ENCODE measurements around the gene NUCKS1. TPM values are rescaled to one million over a fixed set of nuclear protein-coding genes. Genes with fewer than 3 reads are reported as not detected.

Gene NUCKS1
- total RNA-seq, 2 donors from 2014 or later, result 68.7 to 73.2 TPM

- peak overlapping the region; percentile 24 for H3K27ac Mint-ChIP-seq
- no peaks in the 10 kb centered on the region for H3K36me3 Mint-ChIP-seq (ENCODE audit: low read depth)
- H3K27me3 Mint-ChIP-seq, result no peaks in the 10 kb centered on the region
- H3K4me3 Mint-ChIP-seq, result no peak overlapping the region
- ATAC-seq, result peak; percentile 54
- H3K9me3 ChIP-seq (ENCODE audit: control insufficient read depth, low read length, poor library complexity, severe bottlenecking), result no peaks in the 10 kb centered on the region
- DNase-seq, result no peak
- peaks cover 14% of the 10 kb centered on the region for H3K4me1 Mint-ChIP-seq
Observed at GRCh38 chr1:205782627-205783432, 32.8 kb upstream of the NUCKS1 start.

DNA sequence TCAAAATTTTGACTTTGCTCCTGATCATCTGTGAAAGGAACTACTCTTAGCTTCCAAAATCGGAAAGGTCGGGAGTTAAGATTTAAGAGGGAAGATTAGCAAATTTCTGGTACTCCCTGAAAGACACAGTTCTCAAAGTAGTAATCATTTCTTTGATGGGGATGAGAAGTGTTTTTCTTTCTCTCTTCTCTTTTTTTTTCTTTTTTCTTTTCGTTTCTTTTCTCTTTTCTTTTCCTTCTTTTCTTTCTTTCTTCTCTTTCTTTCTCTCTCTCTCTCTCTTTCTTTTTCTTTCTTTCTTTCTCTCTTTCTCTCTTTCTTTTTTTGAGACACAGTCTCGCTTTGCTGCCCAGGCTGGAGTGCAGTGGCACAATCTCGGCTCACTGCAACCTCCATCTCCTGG is 30.4 kb upstream of the NUCKS1 start:
- Mint-ChIP-seq H3K27ac (no peak overlapping the region), H3K4me1 (peaks cover 22% of the 10 kb centered on the region), H3K36me3 (ENCODE audit: low read depth) (peaks cover under 1% of the 10 kb centered on the region), H3K4me3 (no peak overlapping the region), H3K27me3 (no peaks in the 10 kb centered on the region)
- DNase-seq (no peak), ATAC-seq (no peak)
- H3K9me3 ChIP-seq (ENCODE audit: control insufficient read depth, low read length, poor library complexity, severe bottlenecking), result no peaks in the 10 kb centered on the region

DNA sequence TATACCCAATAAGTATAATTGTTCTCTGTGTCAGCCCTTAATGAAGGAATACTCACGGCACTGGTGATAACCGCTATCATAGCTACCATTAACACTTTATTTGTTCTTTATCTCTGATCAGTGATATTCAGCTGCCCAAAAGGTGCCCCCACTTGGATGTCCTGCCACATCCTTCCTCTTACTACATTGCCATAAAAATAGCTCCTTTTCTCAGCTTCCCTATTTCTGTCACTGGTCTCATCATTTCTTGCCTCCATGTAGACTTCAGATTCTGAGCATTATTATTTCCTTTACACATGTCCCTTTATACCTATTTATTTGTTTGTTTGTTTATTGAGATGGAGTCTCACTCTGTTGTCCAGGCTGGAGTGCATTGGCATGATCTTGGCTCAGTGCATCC is 28.0 kb upstream of the NUCKS1 start:
- Mint-ChIP-seq H3K4me3 (no peak overlapping the region), H3K4me1 (peaks cover 32% of the 10 kb centered on the region), H3K27ac (peak overlapping the region; percentile 89), H3K36me3 (ENCODE audit: low read depth) (peaks cover 2% of the 10 kb centered on the region), H3K27me3 (no peaks in the 10 kb centered on the region)
- no peaks in the 10 kb centered on the region for H3K9me3 ChIP-seq (ENCODE audit: control insufficient read depth, low read length, poor library complexity, severe bottlenecking)
- DNase-seq, result no peak
- no peak for ATAC-seq

DNA sequence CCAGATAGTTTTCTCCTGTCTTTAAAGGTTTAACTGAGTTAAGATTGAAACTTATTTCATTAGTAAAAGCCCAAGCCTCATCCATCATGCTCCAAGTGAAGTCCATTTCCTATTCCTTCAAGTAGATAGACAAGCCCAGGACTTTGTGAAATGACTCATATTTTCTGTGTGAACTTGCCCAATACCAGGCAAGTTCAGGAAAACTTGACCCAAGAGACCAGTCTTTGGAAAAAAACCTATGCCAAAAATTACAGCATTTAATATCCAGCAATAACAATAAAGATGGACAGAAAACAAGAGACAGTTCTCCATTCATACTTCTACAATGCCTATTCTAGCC is 25.7 kb upstream of the NUCKS1 start:
- Mint-ChIP-seq H3K27me3 (no peaks in the 10 kb centered on the region), H3K4me1 (peaks cover 46% of the 10 kb centered on the region), H3K27ac (peak overlapping the region; percentile 97), H3K4me3 (peak overlapping the region; percentile 99), H3K36me3 (ENCODE audit: low read depth) (peaks cover 2% of the 10 kb centered on the region)
- ATAC-seq (no peak), DNase-seq (no peak)
- no peaks in the 10 kb centered on the region for H3K9me3 ChIP-seq (ENCODE audit: control insufficient read depth, low read length, poor library complexity, severe bottlenecking)

GRCh38 chr1:205775015-205775716 is 25.2 kb upstream of the NUCKS1 start, which contains the start of gene RAB29:
Gene RAB29, minus strand, starts transcription at chr1:205775482. Its CDS starts 526 bp downstream, at chr1:205774956.
- peak within 1 kb of the TSS; percentile 97 for H3K27ac Mint-ChIP-seq
- H3K4me1 Mint-ChIP-seq, result peaks cover 45% of the 10 kb centered on the region
- ATAC-seq (peak; percentile 90), DNase-seq (peak; percentile 70 to 75 (median 71))
- no peaks in the 10 kb centered on the region for H3K27me3 Mint-ChIP-seq
- peaks cover 2% of the 10 kb centered on the region for H3K36me3 Mint-ChIP-seq (ENCODE audit: low read depth)
- no peaks in the 10 kb centered on the region for H3K9me3 ChIP-seq (ENCODE audit: control insufficient read depth, low read length, poor library complexity, severe bottlenecking)
- peak within 1 kb of the TSS; percentile 99 for H3K4me3 Mint-ChIP-seq

DNA sequence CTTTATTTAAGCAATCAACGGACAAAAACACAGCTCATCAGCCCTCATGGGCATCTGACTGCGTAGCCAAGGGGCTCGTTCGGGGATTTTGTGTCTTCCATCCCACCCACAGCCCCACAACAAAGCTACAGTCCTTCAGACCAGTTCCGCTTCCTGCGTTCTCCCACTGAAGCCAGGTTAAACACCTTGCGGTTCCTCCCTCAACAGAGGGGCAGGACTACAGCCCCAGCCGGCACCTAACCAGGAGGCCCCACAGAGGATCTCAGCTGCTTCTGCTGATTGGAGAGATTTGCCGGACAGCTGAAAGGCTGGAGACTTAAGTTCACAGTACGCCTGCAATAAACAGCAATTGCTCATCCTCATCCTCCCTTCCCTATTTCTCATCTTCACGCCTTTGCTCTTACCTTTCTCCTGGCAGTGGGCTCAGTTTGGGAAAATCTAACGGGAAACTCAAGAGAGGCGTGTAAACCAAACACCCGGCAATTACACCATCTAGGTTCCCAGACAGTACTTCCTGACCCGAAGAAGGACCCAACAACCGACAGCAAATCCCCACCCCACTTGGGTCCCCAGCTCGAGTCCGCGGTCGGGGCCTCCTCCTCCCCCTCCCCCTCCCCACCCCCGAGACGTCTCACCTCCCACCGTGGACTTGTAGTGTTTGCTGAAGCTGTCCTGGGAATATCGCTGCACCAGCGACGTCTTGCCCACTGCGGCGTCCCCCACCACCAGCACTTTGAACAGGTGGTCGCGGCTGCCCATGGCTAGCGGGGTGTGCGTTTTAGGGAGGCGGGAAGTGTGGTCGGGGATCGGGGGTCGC is 24.4 kb upstream of the NUCKS1 start:
- ATAC-seq, result peak; percentile 36
- H3K27ac Mint-ChIP-seq, result peak overlapping the region; percentile 97
- peaks cover 4% of the 10 kb centered on the region for H3K36me3 Mint-ChIP-seq (ENCODE audit: low read depth)
- peak; percentile 21 to 42 (median 27) for DNase-seq
- H3K9me3 ChIP-seq (ENCODE audit: control insufficient read depth, low read length, poor library complexity, severe bottlenecking), result no peaks in the 10 kb centered on the region
- H3K27me3 Mint-ChIP-seq, result no peaks in the 10 kb centered on the region
- peaks cover 45% of the 10 kb centered on the region for H3K4me1 Mint-ChIP-seq
- peak overlapping the region; percentile 99 for H3K4me3 Mint-ChIP-seq

GRCh38 chr1:205772607-205773032 is 22.6 kb upstream of the NUCKS1 start:
- DNase-seq, result no peak
- H3K4me3 Mint-ChIP-seq, result peak overlapping the region; percentile 66
- peak overlapping the region; percentile 97 for H3K27ac Mint-ChIP-seq
- peaks cover 41% of the 10 kb centered on the region for H3K4me1 Mint-ChIP-seq
- H3K36me3 Mint-ChIP-seq (ENCODE audit: low read depth), result peaks cover 4% of the 10 kb centered on the region
- no peaks in the 10 kb centered on the region for H3K27me3 Mint-ChIP-seq
- H3K9me3 ChIP-seq (ENCODE audit: control insufficient read depth, low read length, poor library complexity, severe bottlenecking), result no peaks in the 10 kb centered on the region
- no peak for ATAC-seq

DNA sequence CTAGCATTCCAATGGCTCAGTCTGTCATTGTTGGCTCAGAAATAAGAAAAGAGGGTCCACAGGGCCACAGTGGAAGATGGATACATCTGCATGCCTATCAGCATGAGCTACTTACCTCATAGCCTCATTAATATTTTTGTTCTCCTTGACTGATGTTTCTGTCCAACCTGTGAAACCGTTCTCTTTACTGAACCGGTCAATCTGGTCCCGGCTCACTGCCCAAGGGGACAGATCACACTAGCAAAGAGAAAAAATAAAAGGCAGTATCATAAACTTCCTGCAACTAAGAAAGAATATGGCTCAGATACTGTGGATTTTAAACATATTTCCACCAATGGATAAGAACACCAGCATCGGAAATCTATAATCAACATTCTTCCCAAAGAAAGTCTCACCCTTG is 20.6 kb upstream of the NUCKS1 start:
- H3K27ac Mint-ChIP-seq, result peak overlapping the region; percentile 97
- H3K9me3 ChIP-seq (ENCODE audit: control insufficient read depth, low read length, poor library complexity, severe bottlenecking), result no peaks in the 10 kb centered on the region
- ATAC-seq (no peak), DNase-seq (no peak)
- H3K4me1 Mint-ChIP-seq, result peaks cover 36% of the 10 kb centered on the region
- peaks cover 4% of the 10 kb centered on the region for H3K36me3 Mint-ChIP-seq (ENCODE audit: low read depth)
- H3K4me3 Mint-ChIP-seq, result peak overlapping the region; percentile 78
- H3K27me3 Mint-ChIP-seq, result no peaks in the 10 kb centered on the region

- H3K27me3 Mint-ChIP-seq, result no peaks in the 10 kb centered on the region
- peak overlapping the region; percentile 31 for H3K4me3 Mint-ChIP-seq
- ATAC-seq, result no peak
- H3K4me1 Mint-ChIP-seq, result peaks cover 31% of the 10 kb centered on the region
- H3K36me3 Mint-ChIP-seq (ENCODE audit: low read depth), result peaks cover 2% of the 10 kb centered on the region
- H3K9me3 ChIP-seq (ENCODE audit: control insufficient read depth, low read length, poor library complexity, severe bottlenecking), result no peaks in the 10 kb centered on the region
- DNase-seq, result no peak
- no peak overlapping the region for H3K27ac Mint-ChIP-seq
Observed at GRCh38 chr1:205769641-205770365, 19.8 kb upstream of the NUCKS1 start.

DNA sequence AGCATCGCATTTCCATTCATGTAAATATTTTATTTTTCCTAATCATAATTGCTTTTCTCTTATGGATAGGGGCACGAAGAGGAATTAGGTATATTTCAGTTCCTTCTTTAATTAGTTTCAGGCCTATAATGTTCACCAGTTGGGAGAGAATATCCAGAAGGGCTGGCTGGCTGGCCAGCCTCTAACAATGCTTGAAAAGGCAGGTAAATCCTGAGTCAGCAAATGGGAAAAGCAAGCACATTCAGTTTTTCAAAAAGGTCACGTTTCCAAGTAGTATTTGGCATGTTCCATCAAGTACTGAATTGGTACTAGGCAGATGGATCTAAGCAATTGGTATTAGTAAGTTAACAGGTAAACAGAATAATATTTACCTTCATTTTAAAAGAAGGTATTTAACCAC is 17.3 kb upstream of the NUCKS1 start:
- Mint-ChIP-seq H3K4me3 (no peak overlapping the region), H3K4me1 (peaks cover 14% of the 10 kb centered on the region), H3K36me3 (ENCODE audit: low read depth) (peaks cover 2% of the 10 kb centered on the region), H3K27me3 (no peaks in the 10 kb centered on the region), H3K27ac (no peak overlapping the region)
- no peak for ATAC-seq
- H3K9me3 ChIP-seq (ENCODE audit: control insufficient read depth, low read length, poor library complexity, severe bottlenecking), result no peaks in the 10 kb centered on the region
- DNase-seq, result no peak

DNA sequence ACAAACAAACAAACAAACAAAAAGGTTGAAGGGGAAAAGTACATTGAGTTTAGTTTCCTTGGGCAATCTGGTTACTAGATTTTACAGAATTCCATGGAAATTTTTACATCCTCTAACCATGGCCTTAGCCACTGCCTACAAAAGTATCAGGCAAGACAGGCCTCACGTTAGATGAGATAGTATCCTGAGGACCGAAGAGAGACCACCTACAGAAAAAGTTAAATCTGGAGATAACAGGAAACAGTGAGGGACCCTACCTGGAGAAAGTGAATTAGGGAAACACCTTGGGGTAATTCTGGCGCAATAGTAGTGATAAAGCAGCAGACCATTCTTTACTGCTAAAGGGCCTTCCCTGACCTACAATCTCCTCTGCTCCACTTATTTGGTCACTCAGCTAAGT is 16.6 kb upstream of the NUCKS1 start:
- peak overlapping the region; percentile 32 for H3K27ac Mint-ChIP-seq
- peaks cover 7% of the 10 kb centered on the region for H3K4me1 Mint-ChIP-seq
- no peak for DNase-seq
- H3K27me3 Mint-ChIP-seq, result no peaks in the 10 kb centered on the region
- H3K36me3 Mint-ChIP-seq (ENCODE audit: low read depth), result peaks cover 2% of the 10 kb centered on the region
- no peak overlapping the region for H3K4me3 Mint-ChIP-seq
- H3K9me3 ChIP-seq (ENCODE audit: control insufficient read depth, low read length, poor library complexity, severe bottlenecking), result no peaks in the 10 kb centered on the region
- no peak for ATAC-seq

DNA sequence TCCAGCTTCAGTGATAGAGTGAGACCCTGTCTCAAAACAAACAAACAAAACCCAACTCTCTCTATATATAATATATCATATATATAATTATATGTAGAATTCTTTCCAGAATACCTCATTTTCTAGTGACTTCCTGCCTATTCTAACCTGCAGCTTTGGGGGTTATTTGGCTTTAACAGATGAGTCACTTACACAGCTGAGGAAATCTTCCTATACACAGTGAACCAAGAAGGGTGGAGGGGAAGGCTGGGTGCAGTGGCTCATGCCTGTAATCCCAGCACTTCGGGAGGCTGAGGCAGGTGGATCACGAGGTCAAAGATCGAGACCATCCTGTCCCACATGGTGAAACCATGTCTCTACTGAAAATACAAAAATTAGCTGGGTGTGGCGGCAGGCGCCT is 16.1 kb upstream of the NUCKS1 start:
- no peaks in the 10 kb centered on the region for H3K9me3 ChIP-seq (ENCODE audit: control insufficient read depth, low read length, poor library complexity, severe bottlenecking)
- no peaks in the 10 kb centered on the region for H3K27me3 Mint-ChIP-seq
- ATAC-seq (no peak), DNase-seq (no peak)
- peaks cover 3% of the 10 kb centered on the region for H3K4me1 Mint-ChIP-seq
- no peak overlapping the region for H3K4me3 Mint-ChIP-seq
- H3K27ac Mint-ChIP-seq, result peak overlapping the region; percentile 32
- peaks cover 2% of the 10 kb centered on the region for H3K36me3 Mint-ChIP-seq (ENCODE audit: low read depth)

All from T-helper 17 cell (primary cell).